Measurements from ENCODE around the gene FOSL1. TPM values are rescaled to one million over a fixed set of nuclear protein-coding genes. Genes with fewer than 3 reads are reported as not detected.
A peak's percentile ranks its signal among the peaks of the same experiment; 100 is the strongest.

FOSL1 gene
- total and polyA plus RNA-seq, 2 of the 13 experiments (the other 11 are each of a cell fraction or from before 2014, with no cell fraction given): 4.0 to 4.1 TPM

- TF ChIP-seq ZNF687 (CRISPR knock-in tag; IDR thresholded peaks at IDR 0.05) (peak; percentile 76), TERF1 (CRISPR knock-in tag; IDR thresholded peaks at IDR 0.05) (no peak), MXD3 (CRISPR knock-in tag; IDR thresholded peaks at IDR 0.05) (no peak), ZNF75D (CRISPR knock-in tag; IDR thresholded peaks at IDR 0.05; ENCODE audit: borderline replicate concordance) (no peak), ZNF580 (CRISPR knock-in tag; IDR thresholded peaks at IDR 0.05; ENCODE audit: borderline replicate concordance, low read depth) (no peak), THRA (CRISPR knock-in tag; IDR thresholded peaks at IDR 0.05; ENCODE audit: borderline replicate concordance) (no peak), ZSCAN20 (CRISPR knock-in tag; IDR thresholded peaks at IDR 0.05; ENCODE audit: borderline replicate concordance) (0 out of 2 replicates have a peak, but pooled peaks have one; percentile 29), ZNF34 (CRISPR knock-in tag; IDR thresholded peaks at IDR 0.05; ENCODE audit: borderline replicate concordance) (no peak; the same call in 1 of the 2 replicates), ZBTB10 (CRISPR knock-in tag; IDR thresholded peaks at IDR 0.05; ENCODE audit: borderline replicate concordance) (no peak; the same call in 1 of the 2 replicates), ZNF652 (CRISPR knock-in tag; IDR thresholded peaks at IDR 0.05; ENCODE audit: borderline replicate concordance, low read depth) (no peak), ZNF256 (CRISPR knock-in tag; conservative IDR thresholded peaks at IDR 0.05) (no peak), NAIF1 (CRISPR knock-in tag; IDR thresholded peaks at IDR 0.05; ENCODE audit: borderline replicate concordance) (no peak), FOXO4 (CRISPR knock-in tag; conservative IDR thresholded peaks at IDR 0.05) (no peak), CERS6 (CRISPR knock-in tag; IDR thresholded peaks at IDR 0.05) (no peak)
These were observed 40.9 kb downstream of the FOSL1 start (continued) for GRCh38 chr11:65859095-65859811.
